Measurements from ENCODE around the gene PGM1. TPM values are rescaled to one million over a fixed set of nuclear protein-coding genes. Genes with fewer than 3 reads are reported as not detected.

Gene PGM1
- total and polyA plus RNA-seq, 2 of the 4 experiments (the other 2 are of a cell fraction), result 42.6 to 94.5 TPM

- no peak overlapping the region for H4K91ac ChIP-seq (ENCODE audit: insufficient read depth, low read depth, low read length)
- no peak overlapping the region for H2AFZ ChIP-seq (replicated peaks; ENCODE audit: low read length, poor library complexity)
- no peaks in the 10 kb centered on the region for H3K79me1 ChIP-seq (ENCODE audit: low read depth in 1 of 2, low read length in 2 of 2)
- no peaks in the 10 kb centered on the region for H3K9me3 ChIP-seq (ENCODE audit: control insufficient read depth, insufficient read depth, low read length)
- H2AK5ac ChIP-seq (ENCODE audit: low read depth, low read length), result no peak overlapping the region
- dilution Hi-C loops (cut with HindIII; ENCODE audit: low sequenced_read_pairs, unreplicated experiment) (no loop called here), in situ Hi-C loops (cut with MboI; ENCODE audit: low sequenced_read_pairs) (loop anchor here (25.0 kb wide), 1 partner anchor 711 kb away; no protein-coding TSS in a partner anchor), intact Hi-C loops (cut with micrococcal nuclease) (no loop called here)
- no peaks in the 10 kb centered on the region for H3K27me3 ChIP-seq (ENCODE audit: control insufficient read depth, insufficient read depth, low read length)
- DNase-seq, result no peak
- ChIA-PET POLR2A (ENCODE audit: unreplicated experiment) (no interaction called here), CTCF (interaction anchor here (1.3 kb wide), 1 partner anchor 9 kb away, joined by 8 read pairs; no protein-coding TSS in a partner anchor)
- no peak overlapping the region for H3K14ac ChIP-seq (replicated peaks; ENCODE audit: low read depth, low read length)
- no peak overlapping the region for H3K23ac ChIP-seq (ENCODE audit: low read depth, low read length)
- no peak overlapping the region for H2BK20ac ChIP-seq (ENCODE audit: low read depth, low read length)
- no peaks in the 10 kb centered on the region for H4K20me1 ChIP-seq (ENCODE audit: insufficient read depth, low read length)
- BruUV-seq (replicated peaks), result no TSS peak
- no CpG with 5 or more reads among the region's 2 CpGs for WGBS, 2 experiments (ENCODE audit: extremely low coverage in 2 of 2, insufficient read length in 1 of 2)
- no peak overlapping the region for H2BK120ac ChIP-seq (ENCODE audit: low read depth, low read length)
- H4K8ac ChIP-seq (ENCODE audit: low read depth in 2 of 2, low read length in 2 of 2), result no peak overlapping the region
- no peaks in the 10 kb centered on the region for H3K4me1 ChIP-seq (ENCODE audit: control insufficient read depth, insufficient read depth, low read length)
- H3K36me3 ChIP-seq (ENCODE audit: control insufficient read depth, insufficient read depth, low read length), result no peaks in the 10 kb centered on the region
- H3K9me1 ChIP-seq (ENCODE audit: insufficient read depth, low read length), result peaks cover 5% of the 10 kb centered on the region
- H4K5ac ChIP-seq (ENCODE audit: low read depth, low read length), result no peak overlapping the region
- H2BK5ac ChIP-seq (ENCODE audit: low read depth, low read length, poor library complexity, severe bottlenecking), result no peak overlapping the region
- H3K4me2 ChIP-seq (ENCODE audit: low read depth, low read length), result no peak overlapping the region
- ATAC-seq (ENCODE audit: low read depth), result no peak
- H2AK9ac ChIP-seq (replicated peaks; ENCODE audit: low read depth, low read length, poor library complexity), result no peak overlapping the region
- no peak overlapping the region for H3K27ac ChIP-seq (ENCODE audit: insufficient read depth, low read length)
- TF ChIP-seq MXI1 (IDR thresholded peaks at IDR 0.05; ENCODE audit: borderline replicate concordance, low read depth, low read length) (no peak), CHD1 (IDR thresholded peaks at IDR 0.05; ENCODE audit: low read depth, low read length) (no peak), RAD21 (IDR thresholded peaks at IDR 0.05; ENCODE audit: low read length) (no peak), RFX5 (IDR thresholded peaks at IDR 0.05; ENCODE audit: low read depth, low read length) (no peak), CEBPB (IDR thresholded peaks at IDR 0.05; ENCODE audit: low read depth, low read length) (no peak), SMC3 (IDR thresholded peaks at IDR 0.05; ENCODE audit: low read depth, low read length) (no peak), NFE2L2 (IDR thresholded peaks at IDR 0.05; ENCODE audit: low read depth, low read length) (no peak), CTCF (conservative IDR thresholded peaks at IDR 0.05; ENCODE audit: low read depth, low read length) (no peak), MAFK (IDR thresholded peaks at IDR 0.05; ENCODE audit: low read depth, low read length) (no peak), BHLHE40 (IDR thresholded peaks at IDR 0.05; ENCODE audit: low read depth, low read length) (no peak), ELK1 (IDR thresholded peaks at IDR 0.05; ENCODE audit: borderline replicate concordance, low read depth, low read length) (no peak), FOS (IDR thresholded peaks at IDR 0.05; ENCODE audit: low read depth, low read length) (no peak), USF2 (IDR thresholded peaks at IDR 0.05; ENCODE audit: low read depth, low read length) (no peak), MAZ (IDR thresholded peaks at IDR 0.05; ENCODE audit: borderline replicate concordance, low read depth, low read length) (no peak), POLR2A (IDR thresholded peaks at IDR 0.05; ENCODE audit: low read depth, low read length) (no peak), RCOR1 (IDR thresholded peaks at IDR 0.05; ENCODE audit: insufficient replicate concordance, low read length) (no peak)
- H3K4me3 ChIP-seq (ENCODE audit: insufficient read depth, low read depth, low read length), result no peak overlapping the region
- no peak overlapping the region for H3K4ac ChIP-seq (ENCODE audit: low read depth, low read length)
- no peak overlapping the region for H3K18ac ChIP-seq (ENCODE audit: low read depth, low read length)
- H3K9ac ChIP-seq (ENCODE audit: low read depth, low read length), result no peak overlapping the region
- no peak overlapping the region for H3K56ac ChIP-seq (ENCODE audit: extremely low read depth, insufficient read depth, low read length)
- no peak overlapping the region for H2BK15ac ChIP-seq (ENCODE audit: low read depth, low read length)
Measured at GRCh38 chr1:63548303-63548702, 44.9 kb upstream of the PGM1 start.

Measured in IMR-90 (cell line).